Measurements from ENCODE around the gene WDPCP.
"Not testable (repeated sequence)": the region's sequence is repeated elsewhere in the genome, so short reads cannot be mapped to it uniquely, and the experiment has no call there.

The WDPCP gene

DNA sequence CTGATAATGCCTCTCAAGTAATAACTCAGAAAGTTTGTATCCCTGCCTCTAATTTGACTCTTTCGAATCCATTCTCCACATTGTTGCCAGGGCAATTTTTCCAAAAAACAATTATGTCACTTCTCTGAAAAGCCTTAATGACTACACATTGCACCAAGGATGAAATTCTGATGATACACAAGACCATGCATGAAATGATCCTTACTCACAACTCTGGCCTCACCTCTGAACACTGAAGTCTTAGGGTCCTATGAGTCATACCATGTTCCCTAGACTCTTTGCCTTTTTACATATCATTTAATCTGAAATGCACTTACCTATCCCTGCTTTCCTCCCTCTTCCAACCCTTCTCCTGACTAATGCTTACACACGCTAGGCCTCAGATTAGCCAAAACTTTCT lies 51.0 kb downstream of the WDPCP start:
- no peak for DNase-seq

DNA sequence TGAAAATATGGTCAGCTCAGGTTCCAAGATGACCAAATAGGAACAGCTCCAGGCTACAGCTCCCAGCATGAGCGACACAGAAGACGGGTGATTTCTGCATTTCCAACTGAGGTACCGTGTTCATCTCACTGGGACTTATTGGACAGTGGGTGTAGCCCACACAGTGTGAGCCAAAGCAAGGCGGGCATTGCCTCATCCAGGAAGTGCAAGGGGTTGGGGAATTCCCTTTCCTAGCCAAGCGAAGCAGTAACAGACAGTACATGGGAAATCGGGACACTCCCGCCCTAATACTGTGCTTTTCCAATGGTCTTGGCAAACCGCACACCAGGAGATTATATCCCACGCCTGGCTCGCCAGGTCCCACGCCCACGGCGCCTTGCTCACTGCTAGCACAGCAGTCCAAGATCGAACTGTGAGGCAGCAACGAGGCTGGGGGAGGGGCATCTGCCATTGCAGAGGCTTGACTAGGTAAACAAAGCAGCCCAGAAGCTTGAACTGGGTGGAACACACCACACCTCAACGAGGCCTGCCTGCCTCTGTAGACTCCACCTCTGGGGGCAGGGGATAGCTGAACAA lies 57.5 kb downstream of the WDPCP start:
- no peak for DNase-seq

- no peak for DNase-seq
Measured at GRCh38 chr2:63525905-63526304, 62.4 kb downstream of the WDPCP start.

GRCh38 chr2:63522950-63523349 lies 65.3 kb downstream of the WDPCP start:
- no peak for DNase-seq

DNA sequence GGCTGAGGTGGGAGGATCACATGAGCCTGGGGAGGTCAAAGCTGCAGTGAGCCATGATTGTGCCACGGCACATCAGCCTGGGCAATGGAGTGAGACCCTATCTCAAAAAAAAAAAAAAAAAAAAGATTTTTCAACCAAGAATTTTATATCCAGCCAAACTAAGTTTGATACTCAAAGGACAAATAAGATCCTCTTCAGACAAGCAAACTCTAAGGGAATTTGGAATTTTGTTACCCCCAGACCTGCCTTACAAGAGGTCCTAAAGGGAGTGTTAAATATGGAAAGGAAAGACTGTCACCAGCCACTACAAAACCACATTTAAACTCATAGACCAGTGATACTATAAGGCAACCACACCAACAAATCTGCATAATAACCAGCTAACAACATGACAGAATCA lies 67.5 kb downstream of the WDPCP start:
- DNase-seq, result no peak

- DNase-seq, result no peak
Measured at GRCh38 chr2:63514781-63515180, 73.5 kb downstream of the WDPCP start.

DNA sequence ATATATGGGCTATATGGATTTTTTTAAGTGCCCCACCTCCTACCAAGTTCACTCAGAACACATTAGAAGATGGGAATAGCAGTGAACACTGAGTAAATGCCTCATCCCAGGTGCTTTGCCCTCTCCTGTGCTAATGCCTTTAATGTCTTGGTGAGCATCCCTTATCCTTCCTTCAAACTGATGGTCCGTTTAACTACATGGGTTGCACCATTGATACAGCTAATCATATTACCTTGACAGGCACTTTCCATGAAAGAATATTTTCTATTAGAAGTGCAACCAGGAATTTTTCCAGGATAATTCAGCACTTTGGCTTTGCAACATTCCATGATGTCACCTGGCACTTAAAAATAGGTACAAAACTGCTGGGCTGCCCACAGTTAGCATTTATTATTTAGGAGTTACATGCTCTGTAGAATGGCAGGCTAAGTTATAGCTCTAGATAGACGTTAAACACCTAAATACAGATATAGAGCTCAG lies 74.0 kb downstream of the WDPCP start:
- DNase-seq, result no peak

- DNase-seq, result no peak
Measured at GRCh38 chr2:63506320-63506719, 82.0 kb downstream of the WDPCP start.

- no peak for DNase-seq
Measured at GRCh38 chr2:63503818-63504217, 84.5 kb downstream of the WDPCP start.

DNA sequence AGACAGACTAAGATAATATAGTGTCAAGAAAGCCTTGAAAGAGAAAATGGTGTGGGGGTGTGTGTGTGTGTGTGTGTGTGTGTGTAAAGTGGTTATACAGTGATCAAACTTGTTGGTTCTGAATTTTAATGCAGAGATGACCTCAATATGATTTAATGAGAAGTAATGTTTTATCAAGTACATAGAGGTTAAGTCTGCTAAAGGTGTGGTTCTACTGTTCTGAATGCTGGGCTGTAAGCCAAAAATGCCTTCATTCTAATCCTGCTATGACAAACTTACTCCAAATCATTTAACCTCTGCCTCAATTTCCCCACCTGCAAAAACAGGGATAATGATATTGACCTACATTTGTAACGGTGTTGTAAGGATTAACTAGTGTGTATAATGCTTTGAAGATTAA lies 87.9 kb downstream of the WDPCP start:
- no peak for DNase-seq

DNA sequence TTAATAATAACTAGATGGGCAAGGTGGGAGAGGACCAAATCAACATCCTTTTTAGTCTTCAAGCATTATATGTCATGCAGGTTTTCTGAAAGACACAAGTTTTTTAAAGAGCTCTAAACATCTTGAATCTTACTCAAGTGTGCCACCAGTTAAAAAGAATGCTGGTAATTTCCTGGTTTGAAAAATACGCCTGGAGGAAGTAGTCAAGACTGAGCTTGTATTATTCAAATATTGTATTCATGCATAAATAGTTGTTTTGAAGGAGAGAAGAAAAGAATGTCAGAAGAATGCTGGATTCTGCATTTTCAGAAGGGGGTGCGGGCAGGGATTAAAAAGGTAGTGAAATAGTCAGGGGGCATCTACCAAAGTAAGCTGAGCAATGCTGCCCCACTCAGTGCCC lies 90.7 kb downstream of the WDPCP start:
- DNase-seq, result no peak

DNA sequence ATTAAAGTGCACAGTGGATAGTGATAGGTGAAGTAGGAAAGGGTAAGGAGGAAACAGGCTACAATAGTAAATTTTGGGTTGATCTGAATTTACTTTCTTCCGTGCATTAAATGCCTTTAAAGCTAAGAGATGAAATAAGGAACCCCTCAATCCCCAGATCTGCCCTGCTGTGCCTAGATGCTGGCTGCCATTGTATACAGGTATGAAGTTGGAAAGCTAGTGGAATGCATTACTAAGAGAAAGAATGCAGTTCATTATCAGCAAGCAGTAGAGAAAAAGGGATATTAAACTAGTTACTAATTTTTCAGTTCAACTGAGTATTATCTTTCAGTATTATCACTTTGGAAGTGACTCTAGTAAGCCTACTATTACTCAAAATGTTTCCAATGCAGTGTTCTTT lies 93.3 kb downstream of the WDPCP start:
- no peak for DNase-seq

DNA sequence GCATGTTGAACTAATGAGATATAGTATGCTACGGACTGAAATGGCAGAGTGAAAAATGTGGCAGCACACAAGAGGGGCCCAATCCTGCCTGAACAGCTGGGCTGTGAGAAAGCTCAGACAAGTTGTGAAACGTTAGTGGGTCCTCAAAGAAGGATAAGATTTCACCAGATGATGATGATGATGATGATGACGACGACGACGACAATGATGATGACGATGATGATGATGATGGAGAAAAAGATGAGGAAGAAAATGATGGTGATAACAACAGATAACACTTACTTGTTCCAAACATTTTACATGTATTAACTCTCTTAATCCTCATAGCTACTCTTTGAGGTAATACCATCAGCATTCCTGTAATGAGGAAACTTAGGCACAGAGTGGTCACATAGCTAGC lies 94.2 kb downstream of the WDPCP start:
- DNase-seq, result no peak

DNA sequence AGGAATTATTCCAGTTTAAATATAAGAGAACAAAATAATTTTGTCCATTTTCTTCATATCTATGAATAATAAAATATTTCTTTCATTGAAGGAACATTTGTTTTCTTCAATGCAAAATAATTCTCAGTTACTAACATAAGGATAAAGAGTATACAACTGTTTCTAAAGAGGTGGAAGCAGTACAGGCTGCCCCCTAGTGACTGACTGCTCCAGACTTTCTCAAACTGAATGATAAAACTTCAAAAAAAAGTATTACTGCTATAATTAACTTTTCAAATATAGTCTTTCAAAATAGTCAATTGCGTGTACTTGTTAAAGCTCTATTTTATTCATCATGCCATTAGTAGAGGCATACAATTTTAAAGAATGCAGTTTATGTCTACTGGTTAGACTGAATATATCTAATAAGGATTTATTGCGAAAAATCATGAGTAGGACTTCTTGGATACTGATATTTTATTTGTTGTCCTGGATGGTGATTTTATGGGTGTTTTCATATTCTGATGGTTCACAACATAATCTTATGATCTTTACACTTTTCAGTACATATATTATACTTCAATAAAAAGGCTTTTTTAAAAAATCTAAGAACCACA lies 100.1 kb downstream of the WDPCP start:
- no peak for DNase-seq

- DNase-seq, result peak; percentile 32
Measured at GRCh38 chr2:63486861-63487290, 101.4 kb downstream of the WDPCP start.

- no peak for DNase-seq
Measured at GRCh38 chr2:63484901-63485300, 103.4 kb downstream of the WDPCP start.

- DNase-seq, result no peak
Measured at GRCh38 chr2:63484481-63484880, 103.8 kb downstream of the WDPCP start.

- DNase-seq, result no peak
Measured at GRCh38 chr2:63477686-63478085, 110.6 kb downstream of the WDPCP start.

- not testable (repeated sequence) for DNase-seq
Measured at GRCh38 chr2:63469313-63469712, 119.0 kb downstream of the WDPCP start.

- DNase-seq, result no peak
Measured at GRCh38 chr2:63465633-63466032, 122.6 kb downstream of the WDPCP start.

- no peak for DNase-seq
Measured at GRCh38 chr2:63463142-63463541, 125.1 kb downstream of the WDPCP start.

- DNase-seq, result no peak
Measured at GRCh38 chr2:63446658-63447057, 141.6 kb downstream of the WDPCP start.

DNA sequence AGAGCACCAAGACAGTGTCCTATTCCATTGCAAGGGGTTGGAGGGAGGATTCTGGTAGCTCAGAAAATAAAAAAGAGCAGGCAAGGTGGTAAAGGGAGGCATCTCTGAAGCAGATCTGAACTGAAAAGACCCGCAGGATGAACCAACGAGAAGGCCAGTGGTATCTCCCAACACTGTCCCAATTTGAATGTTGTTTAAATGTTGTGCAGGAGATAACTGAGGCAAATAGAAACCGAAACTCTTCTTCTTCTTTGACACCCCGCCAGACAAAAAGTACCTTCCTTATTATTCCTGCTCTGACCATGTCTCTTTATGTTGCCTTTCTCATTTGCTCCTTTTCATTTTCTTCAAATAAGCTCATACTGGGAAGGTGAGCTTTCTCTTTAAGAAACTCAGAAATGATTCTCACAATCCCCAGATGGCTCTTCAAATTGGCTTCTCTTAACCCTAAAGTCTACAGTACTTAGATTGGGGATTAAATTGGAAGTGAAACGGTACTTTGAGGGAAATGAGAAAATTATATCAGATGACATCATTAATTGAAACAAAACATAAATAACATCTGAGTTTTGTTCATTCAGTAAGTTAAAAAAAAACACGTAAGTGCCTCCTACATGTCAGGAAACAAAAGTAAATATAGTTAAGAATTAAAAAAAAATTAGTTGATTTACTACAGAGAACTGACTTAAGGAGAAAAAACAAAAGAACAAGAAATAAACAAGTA lies 143.6 kb downstream of the WDPCP start:
- DNase-seq, result no peak

GRCh38 chr2:63440612-63441011 lies 147.7 kb downstream of the WDPCP start:
- DNase-seq, result no peak

Data from SIG-M5 (cell line).